Uterus (tissue), 4 donors: ENCODE results near the gene ACAD10. TPM values are rescaled to one million over a fixed set of nuclear protein-coding genes. Genes with fewer than 3 reads are reported as not detected.
"Not testable (repeated sequence)": the region's sequence is repeated elsewhere in the genome, so short reads cannot be mapped to it uniquely, and the experiment has no call there.

ENCODE experiments used
- DNase-seq, 2 donors: peaks; one replicate each; pipeline ENCODE4 v3.0.0-alpha.2; 2019 to 2020
- H3K27ac ChIP-seq, 2 donors: fragments of 200-600 bp; sonication (generic); 1 replicate in 1 of 2; 2 replicates in 1 of 2; pipeline ENCODE4 v1.5.1; 2016 to 2018
- H3K27me3 ChIP-seq, 2 donors: fragments of 200-600 bp; sonication (generic); one replicate each; pipeline ENCODE4 v1.5.1; 2018 to 2019; ENCODE audit warnings: control low read depth in 1 of 2
- H3K36me3 ChIP-seq, 2 donors: fragments of 200-600 bp; sonication (generic); one replicate each; pipeline ENCODE4 v1.5.1; 2019; ENCODE audit warnings: control low read depth in 1 of 2
- H3K4me1 ChIP-seq, 2 donors: fragments of 200-600 bp; sonication (generic); one replicate each; pipeline ENCODE4 v1.5.1; 2018 to 2019; ENCODE audit warnings: control low read depth in 1 of 2
- H3K4me3 ChIP-seq, 2 donors: fragments of 200-600 bp; sonication (generic); 1 replicate in 1 of 2; 2 replicates in 1 of 2; pipeline ENCODE4 v1.5.1; 2018 to 2019; ENCODE audit warnings: mild to moderate bottlenecking in 1 of 2
- H3K9me3 ChIP-seq, 2 donors: fragments of 200-600 bp; sonication (generic); one replicate each; pipeline ENCODE4 v1.5.1; 2019; ENCODE audit warnings: control low read depth in 1 of 2
- POLR2A ChIP-seq, 2 donors: fragments of 450-650 bp; IDR thresholded peaks; one replicate each; pipeline ENCODE4 v1.6.1; 2016; ENCODE audit warnings: antibody characterized with exemption in 2 of 2, mild to moderate bottlenecking in 1 of 2, moderate library complexity in 1 of 2
- intact Hi-C: fragments of 100-400 bp; cut with DNase I; formaldehyde crosslinking; loops from one replicate; pipeline ENCODE4 v1.15.1; 2023; ENCODE audit warnings: low total_unique reads
- total RNA-seq, 4 donors: library from RNA; depleted of rRNA in 3 of 4; stranded (reverse); fragments of >200 nt in 3 of 4; gene quantifications; one replicate each; pipeline versions ENCODE4 v1.1.0 to v1.2.4, GENCODE V29; 2014 to 2023
- TF ChIP-seq, protein P1 (sequence below), 4 experiments: fragments of 200-600 bp in 2 of 4; fragments of 450-650 bp in 2 of 4; sonication (generic) in 2 of 4; IDR thresholded peaks; one replicate each; pipeline ENCODE4 v1.5.1; 2016 to 2019; ENCODE audit warnings: antibody characterized with exemption in 4 of 4, mild to moderate bottlenecking in 2 of 4, moderate library complexity in 1 of 4
- donor health status: DM: yes; HTN: yes; CAD: no.

Gene ACAD10
- total RNA-seq, 4 donors from 2014 or later: 19.4 to 46.4 (median 26.7) TPM

DNA sequence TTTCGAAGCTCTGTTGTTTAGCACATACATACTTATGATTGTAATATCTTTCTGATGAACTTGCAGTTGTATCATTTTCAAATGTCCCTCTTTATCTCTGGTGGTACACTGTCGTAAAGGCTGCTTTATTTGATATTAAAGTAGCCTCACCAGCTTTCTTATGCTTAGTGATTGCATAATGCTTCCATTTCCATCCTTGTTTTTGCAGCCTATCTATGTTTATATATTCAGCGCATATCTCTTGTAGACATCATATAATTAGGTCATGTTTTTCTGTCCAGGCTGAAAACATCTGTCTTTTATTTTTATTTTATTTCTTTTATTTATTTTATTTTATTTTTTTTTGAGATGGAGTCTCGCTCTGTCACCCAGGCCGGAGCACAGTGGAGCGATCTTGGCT lies 34.6 kb downstream of the ACAD10 start:
- no peak overlapping the region for H3K4me3 ChIP-seq
- H3K9me3 ChIP-seq: no peaks in the 10 kb centered on the region
- intact Hi-C loops: no loop called here
- TF ChIP-seq POLR2A (IDR thresholded peaks at IDR 0.05): no peak
- TF ChIP-seq, protein P1, sequence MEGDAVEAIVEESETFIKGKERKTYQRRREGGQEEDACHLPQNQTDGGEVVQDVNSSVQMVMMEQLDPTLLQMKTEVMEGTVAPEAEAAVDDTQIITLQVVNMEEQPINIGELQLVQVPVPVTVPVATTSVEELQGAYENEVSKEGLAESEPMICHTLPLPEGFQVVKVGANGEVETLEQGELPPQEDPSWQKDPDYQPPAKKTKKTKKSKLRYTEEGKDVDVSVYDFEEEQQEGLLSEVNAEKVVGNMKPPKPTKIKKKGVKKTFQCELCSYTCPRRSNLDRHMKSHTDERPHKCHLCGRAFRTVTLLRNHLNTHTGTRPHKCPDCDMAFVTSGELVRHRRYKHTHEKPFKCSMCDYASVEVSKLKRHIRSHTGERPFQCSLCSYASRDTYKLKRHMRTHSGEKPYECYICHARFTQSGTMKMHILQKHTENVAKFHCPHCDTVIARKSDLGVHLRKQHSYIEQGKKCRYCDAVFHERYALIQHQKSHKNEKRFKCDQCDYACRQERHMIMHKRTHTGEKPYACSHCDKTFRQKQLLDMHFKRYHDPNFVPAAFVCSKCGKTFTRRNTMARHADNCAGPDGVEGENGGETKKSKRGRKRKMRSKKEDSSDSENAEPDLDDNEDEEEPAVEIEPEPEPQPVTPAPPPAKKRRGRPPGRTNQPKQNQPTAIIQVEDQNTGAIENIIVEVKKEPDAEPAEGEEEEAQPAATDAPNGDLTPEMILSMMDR (IDR thresholded peaks at IDR 0.05): no peak
- DNase-seq: no peak
- no peaks in the 10 kb centered on the region for H3K4me1 ChIP-seq
- H3K27me3 ChIP-seq: no peaks in the 10 kb centered on the region
- H3K27ac ChIP-seq: no peak overlapping the region
- H3K36me3 ChIP-seq: no peaks in the 10 kb centered on the region

DNA sequence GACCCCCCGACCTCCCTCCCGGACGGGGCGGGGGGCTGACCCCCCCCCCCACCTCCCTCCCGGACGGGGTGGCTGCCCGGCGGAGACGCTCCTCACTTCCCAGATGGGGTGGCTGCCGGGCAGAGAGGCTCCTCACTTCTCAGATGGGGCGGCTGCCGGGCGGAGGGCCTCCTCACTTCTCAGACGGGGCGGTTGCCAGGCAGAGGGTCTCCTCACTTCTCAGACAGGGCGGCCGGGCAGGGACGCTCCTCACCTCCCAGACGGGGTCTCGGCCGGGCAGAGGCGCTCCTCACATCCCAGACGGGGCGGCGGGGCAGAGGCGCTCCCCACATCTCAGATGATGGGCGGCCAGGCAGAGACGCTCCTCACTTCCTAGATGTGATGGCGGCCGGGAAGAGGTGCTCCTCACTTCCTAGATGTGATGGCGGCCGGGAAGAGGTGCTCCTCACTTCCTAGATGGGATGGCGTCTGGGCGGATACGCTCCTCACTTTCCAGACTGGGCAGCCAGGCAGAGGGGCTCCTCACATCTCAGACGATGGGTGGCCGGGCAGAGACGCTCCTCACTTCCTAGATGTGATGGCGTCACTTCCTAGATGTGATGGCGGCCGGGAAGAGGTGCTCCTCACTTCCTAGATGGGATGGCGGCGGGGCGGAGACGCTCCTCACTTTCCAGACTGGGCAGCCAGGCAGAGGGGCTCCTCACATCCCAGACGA lies 38.0 kb downstream of the ACAD10 start:
- H3K27ac ChIP-seq, H3K4me1 ChIP-seq, H3K36me3 ChIP-seq, intact Hi-C loops, H3K9me3 ChIP-seq, DNase-seq, H3K27me3 ChIP-seq, H3K4me3 ChIP-seq: not testable (repeated sequence)

DNA sequence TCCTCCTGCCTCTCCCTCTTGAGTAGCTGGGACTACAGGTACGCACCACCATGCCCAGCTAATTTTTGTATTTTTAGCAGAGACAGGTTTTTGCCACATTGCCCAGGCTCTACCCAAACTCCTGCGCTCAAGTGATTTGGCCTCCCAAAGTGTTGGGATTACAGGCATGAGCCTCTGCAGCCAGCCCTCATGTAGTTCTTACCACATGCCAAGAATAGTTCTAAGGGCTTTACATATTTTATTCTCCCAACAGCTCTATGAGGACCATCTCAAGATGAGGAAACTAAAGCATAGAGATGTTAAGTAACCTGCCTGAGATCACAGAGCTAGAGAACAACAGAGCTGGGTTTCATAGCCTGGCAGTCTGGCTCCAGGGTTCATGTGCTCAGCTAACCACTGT lies 42.9 kb downstream of the ACAD10 start:
- no peaks in the 10 kb centered on the region for H3K36me3 ChIP-seq
- H3K4me3 ChIP-seq: no peak overlapping the region
- no peaks in the 10 kb centered on the region for H3K9me3 ChIP-seq
- H3K4me1 ChIP-seq: no peaks in the 10 kb centered on the region
- DNase-seq: no peak
- intact Hi-C loops: no loop called here
- no peaks in the 10 kb centered on the region for H3K27me3 ChIP-seq
- no peak overlapping the region for H3K27ac ChIP-seq
- TF ChIP-seq, protein P1 (IDR thresholded peaks at IDR 0.05): no peak
- no peak for TF ChIP-seq POLR2A (IDR thresholded peaks at IDR 0.05)

DNA sequence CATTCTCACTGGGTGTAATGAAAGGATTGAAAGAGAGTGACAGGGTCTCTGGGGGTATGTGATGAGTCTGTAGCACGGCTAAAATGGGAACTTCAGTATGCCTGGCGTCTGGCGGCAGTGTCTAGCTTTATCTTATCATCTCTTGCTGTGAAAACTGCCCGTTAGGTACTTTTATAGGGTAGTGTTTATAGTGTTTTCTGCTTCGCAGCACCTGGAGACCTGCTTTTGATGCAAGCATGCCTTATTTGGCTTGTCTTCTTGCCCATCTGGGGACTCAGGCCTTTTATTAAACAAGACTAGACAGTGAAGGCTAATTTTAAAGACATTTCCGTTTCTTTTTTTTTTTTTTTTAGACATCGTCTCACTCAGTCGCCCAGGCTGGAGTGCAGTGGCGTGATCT lies 44.6 kb downstream of the ACAD10 start:
- H3K4me1 ChIP-seq: no peaks in the 10 kb centered on the region
- H3K27me3 ChIP-seq: no peaks in the 10 kb centered on the region
- no peaks in the 10 kb centered on the region for H3K36me3 ChIP-seq
- H3K9me3 ChIP-seq: no peaks in the 10 kb centered on the region
- DNase-seq: no peak
- H3K4me3 ChIP-seq: no peak overlapping the region
- TF ChIP-seq POLR2A (IDR thresholded peaks at IDR 0.05): no peak
- TF ChIP-seq, protein P1 (IDR thresholded peaks at IDR 0.05): no peak
- intact Hi-C loops: no loop called here
- no peak overlapping the region for H3K27ac ChIP-seq

DNA sequence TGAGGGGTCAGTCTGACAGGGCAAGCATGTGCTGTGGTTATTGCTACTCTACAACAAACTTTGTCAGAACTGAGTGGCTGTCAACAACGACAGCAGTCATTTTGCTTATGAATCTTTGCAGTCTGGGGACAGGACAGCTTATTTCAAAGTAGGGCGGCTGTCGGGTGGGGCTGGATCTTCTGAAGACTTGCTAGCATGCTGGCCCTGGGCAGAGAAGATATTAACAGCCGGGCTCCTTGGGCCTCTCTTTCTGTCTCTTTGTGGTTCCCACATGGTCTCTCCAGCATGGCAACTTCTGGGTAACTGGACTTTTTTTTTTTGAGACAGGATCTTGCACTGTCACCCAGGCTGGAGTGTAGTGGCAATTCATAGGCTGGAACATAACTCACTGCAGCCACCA lies 46.9 kb downstream of the ACAD10 start:
- H3K27me3 ChIP-seq: no peaks in the 10 kb centered on the region
- DNase-seq: no peak
- no peaks in the 10 kb centered on the region for H3K4me1 ChIP-seq
- H3K9me3 ChIP-seq: no peaks in the 10 kb centered on the region
- H3K4me3 ChIP-seq: no peak overlapping the region
- no peak overlapping the region for H3K27ac ChIP-seq
- no peaks in the 10 kb centered on the region for H3K36me3 ChIP-seq
- no peak for TF ChIP-seq POLR2A (IDR thresholded peaks at IDR 0.05)
- TF ChIP-seq, protein P1 (IDR thresholded peaks at IDR 0.05): no peak
- intact Hi-C loops: no loop called here
